ENCODE data around the gene CCDC91. TPM values are rescaled to one million over a fixed set of nuclear protein-coding genes. Genes with fewer than 3 reads are reported as not detected.

Gene CCDC91
- total RNA-seq, 1 experiment from 2014 or later: 17.6 TPM

DNA sequence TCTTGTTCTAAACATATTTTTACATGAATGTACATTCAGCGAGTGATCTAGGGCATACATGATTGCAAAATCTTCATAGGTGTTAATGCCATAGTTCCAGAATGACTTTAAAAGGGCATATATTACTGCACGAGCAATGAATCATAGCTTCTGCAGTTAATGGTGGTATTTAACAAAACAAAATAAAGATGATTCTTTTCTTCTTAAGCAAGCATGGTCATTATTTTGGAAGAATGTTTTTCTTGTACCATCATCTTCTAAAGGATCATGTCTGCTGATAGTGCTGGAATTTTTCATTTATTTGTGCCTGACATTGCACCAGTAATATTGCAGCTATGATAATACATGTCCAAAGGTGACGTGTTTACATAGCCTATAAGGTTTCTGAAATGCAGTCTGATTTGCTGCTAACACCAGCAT lies 388.6 kb downstream of the CCDC91 start:
- H3K4me3 ChIP-seq: no peak overlapping the region
- H3K27me3 ChIP-seq: no peaks in the 10 kb centered on the region
- no peak for DNase-seq
- no peaks in the 10 kb centered on the region for H3K36me3 ChIP-seq
- no peaks in the 10 kb centered on the region for H3K9me3 ChIP-seq

DNA sequence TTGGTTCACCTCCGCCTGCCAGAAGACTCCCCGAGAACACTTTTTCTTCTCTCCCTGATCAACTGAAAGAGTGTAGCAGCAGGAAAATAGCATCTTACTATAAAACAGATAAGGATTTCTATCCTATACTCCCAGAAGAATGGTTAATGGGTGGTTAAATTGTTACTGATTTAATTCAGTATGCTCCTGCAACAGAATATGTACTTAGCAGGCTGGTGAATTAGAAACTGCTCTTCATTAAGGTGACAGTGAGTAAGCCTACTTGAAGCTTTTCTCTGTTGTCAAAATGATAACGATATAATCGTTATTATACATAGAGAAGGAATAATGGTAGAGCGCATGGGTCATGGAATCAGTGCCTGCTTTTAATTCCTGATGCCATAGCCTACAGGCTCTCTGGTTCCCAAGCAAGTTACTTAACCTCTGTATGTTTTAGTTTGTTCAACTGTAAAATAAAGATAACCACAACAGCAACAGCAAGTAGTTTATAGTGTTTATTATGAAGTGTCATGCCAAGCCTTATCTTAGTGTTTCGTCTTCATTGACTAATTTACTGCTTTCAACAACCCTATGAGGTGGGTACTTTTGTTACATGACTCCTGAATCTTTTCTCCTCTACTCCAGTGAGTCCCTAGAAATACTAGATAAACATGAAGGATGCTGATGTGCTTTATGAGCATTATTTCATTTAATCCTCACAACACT lies 392.6 kb downstream of the CCDC91 start:
- no peaks in the 10 kb centered on the region for H3K9me3 ChIP-seq
- no peaks in the 10 kb centered on the region for H3K36me3 ChIP-seq
- no peak overlapping the region for H3K4me3 ChIP-seq
- no peak for DNase-seq
- H3K27me3 ChIP-seq: no peaks in the 10 kb centered on the region

DNA sequence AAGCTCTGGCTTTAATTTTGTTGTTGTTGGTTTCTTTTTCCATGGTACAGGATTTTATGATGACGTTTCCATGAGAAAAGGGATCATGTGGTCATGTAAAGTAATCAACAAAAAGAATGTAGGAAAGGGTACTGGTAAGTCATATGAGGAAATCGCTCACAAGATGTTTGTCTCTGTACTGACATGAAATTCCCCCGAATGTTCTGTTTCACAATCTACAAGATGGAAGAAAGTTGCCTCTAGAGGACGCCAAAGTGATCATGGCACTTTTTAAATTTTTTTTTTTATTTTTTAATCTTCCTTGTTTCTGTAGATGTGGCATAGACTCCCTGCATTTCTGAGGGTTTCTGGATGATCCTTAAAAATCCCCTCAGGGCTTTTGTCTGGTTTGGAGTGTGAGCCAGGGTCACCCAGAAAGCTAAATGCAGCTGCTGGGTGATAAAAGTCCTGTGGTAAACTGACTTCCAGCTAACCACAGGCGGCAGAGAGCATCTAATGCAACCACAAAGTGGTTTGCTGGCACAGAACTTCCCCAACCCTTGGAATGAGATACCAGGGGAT lies 393.5 kb downstream of the CCDC91 start:
- no peaks in the 10 kb centered on the region for H3K27me3 ChIP-seq
- DNase-seq: peak; percentile 12
- no peaks in the 10 kb centered on the region for H3K9me3 ChIP-seq
- no peak overlapping the region for H3K4me3 ChIP-seq
- H3K36me3 ChIP-seq: no peaks in the 10 kb centered on the region

DNA sequence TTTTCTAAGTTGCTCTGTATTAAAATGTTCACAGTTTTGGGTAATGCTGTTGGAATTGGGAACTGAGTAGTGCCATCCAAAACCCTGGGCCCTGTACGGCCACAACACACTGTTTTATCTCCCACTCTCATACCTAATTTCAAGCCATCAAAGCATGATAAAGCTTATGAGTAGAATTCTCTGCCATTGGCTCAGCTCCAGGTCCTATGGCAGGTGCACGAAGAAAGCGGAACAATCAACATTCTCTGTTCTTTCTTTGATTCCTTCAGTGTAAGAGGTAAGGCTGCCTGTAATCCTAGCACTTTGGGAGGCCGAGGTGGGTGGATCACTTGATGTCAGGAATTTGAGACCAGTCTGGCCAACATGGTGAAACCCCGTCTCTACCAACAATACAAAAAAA lies 394.9 kb downstream of the CCDC91 start:
- no peaks in the 10 kb centered on the region for H3K9me3 ChIP-seq
- no peaks in the 10 kb centered on the region for H3K27me3 ChIP-seq
- no peak for DNase-seq
- H3K4me3 ChIP-seq: no peak overlapping the region
- H3K36me3 ChIP-seq: no peaks in the 10 kb centered on the region

DNA sequence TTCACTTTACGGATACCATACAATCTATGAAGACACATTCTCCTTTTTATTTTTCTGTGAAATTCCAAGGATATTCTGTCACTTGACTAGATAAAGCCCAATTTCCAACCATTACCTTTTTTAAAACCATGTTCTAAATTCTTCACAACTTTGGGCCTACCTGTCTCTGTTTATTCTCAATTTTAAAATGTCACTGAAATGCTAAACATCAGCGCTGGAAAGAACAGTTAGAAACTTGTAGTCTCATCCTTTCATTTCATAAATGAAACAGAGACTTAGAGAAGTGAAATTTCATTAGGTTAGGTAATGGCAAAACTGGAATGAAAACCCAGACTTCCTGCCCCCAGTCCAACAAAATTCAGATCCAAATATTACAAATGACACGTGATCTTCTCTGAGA lies 396.2 kb downstream of the CCDC91 start:
- Histone ChIP-seq H3K4me3 (no peak overlapping the region), H3K36me3 (no peaks in the 10 kb centered on the region), H3K9me3 (no peaks in the 10 kb centered on the region), H3K27me3 (no peaks in the 10 kb centered on the region)
- no peak for DNase-seq

DNA sequence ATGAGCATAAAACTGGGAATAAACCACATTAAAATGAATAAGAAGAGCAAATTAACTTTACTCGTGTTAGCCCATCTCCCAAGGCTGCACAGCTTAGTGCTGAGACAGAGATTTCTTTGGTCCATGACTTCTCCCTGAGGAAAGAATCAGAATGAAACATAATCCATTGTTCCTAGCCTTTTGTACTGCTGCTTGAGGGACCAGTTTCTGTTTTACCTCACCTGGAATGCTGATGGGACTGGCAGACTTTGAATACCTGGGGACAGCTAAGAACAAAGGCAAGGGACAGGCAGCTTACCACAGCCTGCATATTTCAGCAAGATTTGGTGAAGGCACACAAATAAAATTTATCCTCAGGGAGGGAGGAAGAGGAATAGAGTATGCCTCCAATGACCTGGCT lies 401.6 kb downstream of the CCDC91 start:
- H3K9me3 ChIP-seq: peaks cover 7% of the 10 kb centered on the region
- H3K36me3 ChIP-seq: no peaks in the 10 kb centered on the region
- no peaks in the 10 kb centered on the region for H3K27me3 ChIP-seq
- DNase-seq: no peak
- no peak overlapping the region for H3K4me3 ChIP-seq

Other genes starting within 250 kb of the CCDC91 start
- gene PTHLH, start 217.7 kb upstream of the CCDC91 start, total RNA-seq (2014; rRNA removed; shearing (Covaris generic); ENCODE audit: low replicate concordance): not detected in 2 replicates